Ishikawa (cell line): Measurements from ENCODE around the gene SLFN14.

Experiments used
- CEBPB ChIP-seq: IDR thresholded peaks from 2 replicates; pipeline ENCODE4 v1.6.1; 2012
- EP300 ChIP-seq: IDR thresholded peaks from 2 replicates; pipeline ENCODE4 v1.6.1; 2012; ENCODE audit warnings: borderline replicate concordance
- FOXM1 ChIP-seq: IDR thresholded peaks from 2 replicates; pipeline ENCODE4 v1.6.1; 2012; ENCODE audit warnings: low read depth, borderline replicate concordance
- MAX ChIP-seq: IDR thresholded peaks from 2 replicates; pipeline ENCODE4 v1.6.1; 2012
- NFIC ChIP-seq: IDR thresholded peaks from 2 replicates; pipeline ENCODE4 v1.6.1; 2012
- RAD21 ChIP-seq: IDR thresholded peaks from 2 replicates; pipeline ENCODE4 v1.6.1; 2012; ENCODE audit warnings: low read depth
- TAF1 ChIP-seq: IDR thresholded peaks from 2 replicates; pipeline ENCODE4 v1.6.1; 2012; ENCODE audit warnings: low read depth, mild to moderate bottlenecking

GRCh38 chr17:35543856-35544255 lies 16.8 kb downstream of the SLFN14 start:
- TF ChIP-seq CEBPB (no peak), RAD21 (no peak), TAF1 (no peak), EP300 (no peak), FOXM1 (no peak), NFIC (no peak), MAX (no peak)
